HepG2 (cell line): ENCODE data around the gene COPZ2. TPM values are rescaled to one million over a fixed set of nuclear protein-coding genes. Genes with fewer than 3 reads are reported as not detected.
A peak's percentile ranks its signal among the peaks of the same experiment; 100 is the strongest.

Experiments used
- ATAC-seq: fragments of 200-7000 bp; cut with Tn5 transposase; 3 replicates; pipeline ENCODE4 v1.9.1; 2020; ENCODE audit warnings: mild to moderate bottlenecking, moderate library complexity
- BruUV-seq: library from RNA; stranded (reverse); fragments of 400-500 nt; replicated peaks from 2 replicates; lab custom pipeline; 2021; lab: Mats Ljungman, UMichigan
- CTCF ChIA-PET: fragments of 300-600 bp; formaldehyde crosslinking; extraction: SDS; loops from one replicate; lab custom pipeline; 2021; ENCODE audit warnings: low total read pairs, inconsistent platforms, low intra/inter-chr PET ratio; lab: Yijun Ruan, JAX
- POLR2A ChIA-PET: fragments of 350-600 bp; sonication (Branson Sonifier 250); formaldehyde crosslinking; loops from one replicate; lab custom pipeline; 2020; ENCODE audit warnings: antibody characterized with exemption, inconsistent platforms; lab: Yijun Ruan, JAX
- DNase-seq: peaks from one replicate; pipeline ENCODE4 v3.0.0-alpha.2; 2015; ENCODE audit warnings: low spot score
- FAIRE-seq: peaks from 3 replicates; lab custom pipeline; 2011; peaks lifted over from hg19 to GRCh38; lab: Jason Lieb, UNC
- H2AFZ ChIP-seq: one replicate; pipeline ENCODE4 v1.6.1; 2011; ENCODE audit warnings: low read length, inconsistent platforms
- H3K27ac ChIP-seq: fragments of 300-600 bp; 3 replicates; pipeline ENCODE4 v1.8.0; 2011; ENCODE audit warnings: mixed run types, mild to moderate bottlenecking, mixed read lengths, low read length, inconsistent platforms; ENCODE audit not compliant: insufficient read depth; ENCODE audit errors: extremely low read length
- H3K27me3 ChIP-seq, 2 experiments: fragments of 200-600 bp in 1 of 2; 2 replicates in 1 of 2; 3 replicates in 1 of 2; pipeline versions ENCODE4 v1.6.0 to v1.8.0; 2011; ENCODE audit warnings: low read length in 2 of 2, mild to moderate bottlenecking in 2 of 2, moderate library complexity in 2 of 2, inconsistent platforms in 1 of 2; ENCODE audit not compliant: insufficient read depth in 2 of 2, control insufficient read depth in 1 of 2
- H3K36me3 ChIP-seq, 2 experiments: fragments of 200-600 bp in 1 of 2; replicated peaks in 1 of 2; 2 replicates in 1 of 2; 3 replicates in 1 of 2; pipeline versions ENCODE4 v1.5.1 to v1.8.0; 2011; ENCODE audit warnings: low read length in 2 of 2, inconsistent platforms in 1 of 2; ENCODE audit not compliant: insufficient read depth in 2 of 2, control insufficient read depth in 1 of 2
- H3K4me1 ChIP-seq: 2 replicates; pipeline ENCODE4 v1.5.1; 2012; ENCODE audit warnings: low read length, inconsistent platforms; ENCODE audit not compliant: insufficient read depth
- H3K4me2 ChIP-seq: 2 replicates; pipeline ENCODE4 v1.6.0; 2011; ENCODE audit warnings: low read depth, low read length, inconsistent platforms
- H3K4me3 ChIP-seq, 3 experiments: fragments of 200-600 bp in 1 of 3; sonication (generic), shearing (Covaris generic) in 1 of 3; replicated peaks in 1 of 3; 2 replicates each; pipeline ENCODE4 v1.5.1; 2011 to 2016; ENCODE audit warnings: low read length in 3 of 3, inconsistent platforms in 2 of 3, low read depth in 2 of 3, mild to moderate bottlenecking in 2 of 3, control low read depth in 1 of 3, mixed read lengths in 1 of 3; ENCODE audit not compliant: insufficient read depth in 1 of 3
- H3K79me2 ChIP-seq: one replicate; pipeline ENCODE4 v1.6.1; 2011; ENCODE audit warnings: low read length, inconsistent platforms; ENCODE audit not compliant: insufficient read depth
- H3K9ac ChIP-seq: 2 replicates; pipeline ENCODE4 v1.6.0; 2011; ENCODE audit warnings: mild to moderate bottlenecking, low read depth, low read length, inconsistent platforms; ENCODE audit not compliant: insufficient read depth
- H3K9me3 ChIP-seq: 2 replicates; pipeline ENCODE4 v1.5.1; 2012; ENCODE audit warnings: mild to moderate bottlenecking, low read length
- H4K20me1 ChIP-seq: 2 replicates; pipeline ENCODE4 v1.6.0; 2011; ENCODE audit warnings: inconsistent platforms, mild to moderate bottlenecking, low read length, moderate library complexity; ENCODE audit not compliant: insufficient read depth
- CBFB ChIP-seq: sonication (generic); formaldehyde crosslinking; IDR thresholded peaks from 2 replicates; pipeline ENCODE4 v1.4.0; 2020; ENCODE audit warnings: missing genetic modification reagents
- EHMT2 ChIP-seq: fragments of 200-600 bp; sonication (generic); IDR thresholded peaks from 2 replicates; pipeline ENCODE4 v1.7.0; 2017; ENCODE audit warnings: antibody characterized with exemption, low read depth, low read length, borderline replicate concordance
- RAD51 ChIP-seq: fragments of 450-650 bp; IDR thresholded peaks from 2 replicates; pipeline ENCODE4 v1.6.1; 2016; ENCODE audit warnings: borderline replicate concordance
- RARA ChIP-seq: IDR thresholded peaks from 2 replicates; pipeline ENCODE4 v1.6.1; 2016; ENCODE audit warnings: missing genetic modification reagents, missing compliant biosample characterization
- SP1 ChIP-seq, 2 experiments: fragments of 450-650 bp in 1 of 2; sonication (generic) in 1 of 2; formaldehyde crosslinking in 1 of 2; IDR thresholded peaks; 2 replicates each; pipeline versions ENCODE4 v1.4.0 to v1.6.1; 2016 to 2020; ENCODE audit warnings: missing genetic modification reagents in 1 of 2
- ZBTB8A ChIP-seq: sonication (generic); formaldehyde crosslinking; IDR thresholded peaks from 2 replicates; pipeline ENCODE4 v1.4.0; 2020; ENCODE audit warnings: mild to moderate bottlenecking, low read depth, missing genetic modification reagents, borderline replicate concordance
- ZNF282 ChIP-seq: fragments of 450-650 bp; IDR thresholded peaks from 2 replicates; pipeline ENCODE4 v1.6.1; 2018; ENCODE audit not compliant: partially characterized antibody
- ZNF33A ChIP-seq: sonication (generic); formaldehyde crosslinking; IDR thresholded peaks from 2 replicates; pipeline ENCODE4 v1.5.1; 2020; ENCODE audit warnings: missing genetic modification reagents, mild to moderate bottlenecking, moderate library complexity, borderline replicate concordance
- ZNF484 ChIP-seq: sonication (generic); formaldehyde crosslinking; IDR thresholded peaks from 2 replicates; pipeline ENCODE4 v1.5.1; 2020; ENCODE audit warnings: mild to moderate bottlenecking, low read depth, missing genetic modification reagents, borderline replicate concordance
- ZNF562 ChIP-seq: sonication (generic); formaldehyde crosslinking; IDR thresholded peaks from 2 replicates; pipeline ENCODE4 v1.8.0; 2022; ENCODE audit warnings: missing genetic modification reagents, borderline replicate concordance
- ZNF766 ChIP-seq: sonication (generic); formaldehyde crosslinking; IDR thresholded peaks from 2 replicates; pipeline ENCODE4 v1.5.0; 2020; ENCODE audit warnings: missing genetic modification reagents, borderline replicate concordance
- ZNF768 ChIP-seq: sonication (generic); formaldehyde crosslinking; IDR thresholded peaks from 2 replicates; pipeline ENCODE4 v1.4.0; 2020; ENCODE audit warnings: missing genetic modification reagents
- WGBS: methylation state at CpG from one replicate; pipeline ENCODE4 v1.1.6; 2017; ENCODE audit warnings: low lambda C conversion rate; 5-methylcytosine and 5-hydroxymethylcytosine counted together
- in situ Hi-C: cut with HindIII; loops from 2 replicates; pipeline ENCODE4 v1.10.0; 2017; ENCODE audit warnings: low pct_unique_long_range_greater_than_20kb; ENCODE audit not compliant: extremely low pct_ligation_motif_present
- intact Hi-C: fragments of 100-400 bp; cut with micrococcal nuclease; formaldehyde crosslinking; loops from one replicate; pipeline ENCODE4 v1.10.0; 2022; ENCODE audit not compliant: unreplicated experiment
- polyA plus RNA-seq, 8 experiments: library from polyadenylated mRNA; depleted of rRNA in 3 of 8; stranded (reverse) in 7 of 8; unstranded in 1 of 8; fragments of >200 nt; fragmentation: Illumina TruSeq in 4 of 8; extraction: Trizol in 4 of 8; gene quantifications; 2 replicates each; pipeline versions ENCODE4 v1.2.1 to v1.2.3, GENCODE V29; 2011 to 2016; ENCODE audit warnings: low read depth in 4 of 8, missing spikeins in 1 of 8, mixed read lengths in 1 of 8; ENCODE audit not compliant: insufficient read depth in 1 of 8
- total RNA-seq, 5 experiments: library from RNA; depleted of rRNA; stranded (reverse); fragments of >200 nt; fragmentation: Illumina TruSeq; extraction: Trizol; gene quantifications; 2 replicates each; pipeline ENCODE4 v1.2.3, GENCODE V29; 2016; ENCODE audit warnings: low read depth in 1 of 5
- TF ChIP-seq, protein P1 (sequence below): sonication (generic); formaldehyde crosslinking; IDR thresholded peaks from 2 replicates; pipeline ENCODE4 v1.4.0; 2020; ENCODE audit warnings: missing genetic modification reagents
- TF ChIP-seq, protein P2 (sequence below): sonication (generic); formaldehyde crosslinking; IDR thresholded peaks from 2 replicates; pipeline ENCODE4 v1.9.0; 2022; ENCODE audit warnings: low read depth, missing genetic modification reagents
- TF ChIP-seq, protein P3 (sequence below), 2 experiments: sonication (generic) in 1 of 2; formaldehyde crosslinking in 1 of 2; IDR thresholded peaks; 2 replicates each; pipeline versions ENCODE4 v1.4.0 to v1.6.1; 2018 to 2020; ENCODE audit warnings: missing genetic modification reagents in 2 of 2, borderline replicate concordance in 1 of 2, low read depth in 1 of 2, mild to moderate bottlenecking in 1 of 2, missing biosample characterization in 1 of 2
- TF ChIP-seq, protein P4 (sequence below): sonication (generic); formaldehyde crosslinking; IDR thresholded peaks from 2 replicates; pipeline ENCODE4 v1.4.0; 2020; ENCODE audit warnings: mild to moderate bottlenecking, missing genetic modification reagents

COPZ2 gene
- total and polyA plus RNA-seq, 2 of the 13 experiments (the other 11 are each of a cell fraction or from before 2014, with no cell fraction given), result 0.61 to 1.5 TPM

DNA sequence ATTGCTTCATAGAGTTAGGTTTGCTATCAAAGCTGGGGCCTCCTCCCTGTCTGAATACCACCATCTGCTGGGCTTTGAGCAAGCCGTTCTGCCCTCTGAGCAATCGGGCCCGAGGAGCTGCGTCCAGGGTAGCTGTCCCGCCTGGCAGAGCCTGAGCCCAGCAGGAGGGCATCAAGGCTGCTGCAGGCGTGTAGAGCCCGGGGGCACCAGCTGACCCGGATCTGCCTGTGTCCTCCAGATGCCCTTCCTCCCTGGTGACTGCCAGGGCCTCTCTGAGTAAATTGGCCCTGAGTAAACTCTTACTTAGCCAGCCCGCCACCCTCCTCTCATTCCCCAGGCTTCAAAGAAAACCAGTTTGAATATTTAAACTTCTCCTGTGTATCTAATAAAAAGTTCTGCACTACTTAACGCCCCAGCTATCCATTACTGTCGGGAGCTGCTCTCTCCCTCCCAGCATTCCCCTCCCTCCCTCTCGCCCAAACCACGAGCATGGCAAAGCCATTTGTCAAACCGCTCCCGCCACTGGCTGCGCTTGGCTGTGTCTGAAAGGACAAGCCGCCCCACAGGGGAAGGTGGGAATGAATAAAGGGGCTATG lies 50.3 kb downstream of the COPZ2 start:
- Histone ChIP-seq H4K20me1 (no peaks in the 10 kb centered on the region), H3K9me3 (no peaks in the 10 kb centered on the region), H3K27ac (no peak overlapping the region), H3K9ac (no peak overlapping the region), H3K27me3 (peaks cover 0 to 14% of the 10 kb centered on the region in 2 experiments; a peak in 2 of 5 replicates), H3K4me3 (no peak overlapping the region), H2AFZ (no peak overlapping the region), H3K36me3 (peaks cover 1 to 13% of the 10 kb centered on the region in 2 experiments; a peak in 3 of 5 replicates), H3K4me1 (peaks cover 31% of the 10 kb centered on the region), H3K79me2 (no peaks in the 10 kb centered on the region), H3K4me2 (no peak overlapping the region; the same call in 1 of the 2 replicates)
- CTCF ChIA-PET, result interaction anchor here (1.3 kb wide), 1 partner anchor 9 kb away, joined by 4 read pairs; no protein-coding TSS in a partner anchor
- no TSS peak for BruUV-seq
- no peak for DNase-seq
- in situ Hi-C loops, result no loop called here
- peak; percentile 24 for ATAC-seq
- POLR2A ChIA-PET, result interaction anchor here (0.7 kb wide), 1 partner anchor 17 kb away, joined by 5 read pairs; the partner anchor contains the start of gene CDK5RAP3
- intact Hi-C loops, result no loop called here
- no peak for FAIRE-seq
- WGBS, result 44% methylated on average over 17 of the region's 17 CpGs
- TF ChIP-seq ZNF33A (CRISPR knock-in tag) (no peak), CBFB (CRISPR knock-in tag) (no peak), ZNF484 (no peak), ZNF768 (CRISPR knock-in tag) (0 out of 2 replicates have a peak, but pooled peaks have one; percentile 20), ZNF282 (no peak), ZBTB8A (no peak), EHMT2 (no peak), SP1 (IDR thresholded peaks at IDR 0.05) (no peak), SP1 (CRISPR knock-in tag; IDR thresholded peaks at IDR 0.05) (no peak), ZNF562 (CRISPR knock-in tag) (no peak), ZNF766 (no peak), RARA (CRISPR knock-in tag) (peak; percentile 42; the same call in 1 of the 2 replicates), RAD51 (no peak)
- TF ChIP-seq, protein P1, sequence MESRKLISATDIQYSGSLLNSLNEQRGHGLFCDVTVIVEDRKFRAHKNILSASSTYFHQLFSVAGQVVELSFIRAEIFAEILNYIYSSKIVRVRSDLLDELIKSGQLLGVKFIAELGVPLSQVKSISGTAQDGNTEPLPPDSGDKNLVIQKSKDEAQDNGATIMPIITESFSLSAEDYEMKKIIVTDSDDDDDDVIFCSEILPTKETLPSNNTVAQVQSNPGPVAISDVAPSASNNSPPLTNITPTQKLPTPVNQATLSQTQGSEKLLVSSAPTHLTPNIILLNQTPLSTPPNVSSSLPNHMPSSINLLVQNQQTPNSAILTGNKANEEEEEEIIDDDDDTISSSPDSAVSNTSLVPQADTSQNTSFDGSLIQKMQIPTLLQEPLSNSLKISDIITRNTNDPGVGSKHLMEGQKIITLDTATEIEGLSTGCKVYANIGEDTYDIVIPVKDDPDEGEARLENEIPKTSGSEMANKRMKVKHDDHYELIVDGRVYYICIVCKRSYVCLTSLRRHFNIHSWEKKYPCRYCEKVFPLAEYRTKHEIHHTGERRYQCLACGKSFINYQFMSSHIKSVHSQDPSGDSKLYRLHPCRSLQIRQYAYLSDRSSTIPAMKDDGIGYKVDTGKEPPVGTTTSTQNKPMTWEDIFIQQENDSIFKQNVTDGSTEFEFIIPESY, result 0 out of 2 replicates have a peak, but pooled peaks have one; percentile 27
- TF ChIP-seq, protein P2, sequence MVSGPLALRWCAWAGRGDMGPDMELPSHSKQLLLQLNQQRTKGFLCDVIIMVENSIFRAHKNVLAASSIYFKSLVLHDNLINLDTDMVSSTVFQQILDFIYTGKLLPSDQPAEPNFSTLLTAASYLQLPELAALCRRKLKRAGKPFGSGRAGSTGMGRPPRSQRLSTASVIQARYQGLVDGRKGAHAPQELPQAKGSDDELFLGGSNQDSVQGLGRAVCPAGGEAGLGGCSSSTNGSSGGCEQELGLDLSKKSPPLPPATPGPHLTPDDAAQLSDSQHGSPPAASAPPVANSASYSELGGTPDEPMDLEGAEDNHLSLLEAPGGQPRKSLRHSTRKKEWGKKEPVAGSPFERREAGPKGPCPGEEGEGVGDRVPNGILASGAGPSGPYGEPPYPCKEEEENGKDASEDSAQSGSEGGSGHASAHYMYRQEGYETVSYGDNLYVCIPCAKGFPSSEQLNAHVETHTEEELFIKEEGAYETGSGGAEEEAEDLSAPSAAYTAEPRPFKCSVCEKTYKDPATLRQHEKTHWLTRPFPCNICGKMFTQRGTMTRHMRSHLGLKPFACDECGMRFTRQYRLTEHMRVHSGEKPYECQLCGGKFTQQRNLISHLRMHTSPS (CRISPR knock-in tag), result peak; percentile 73; the same call in 1 of the 2 replicates
- TF ChIP-seq, protein P3, sequence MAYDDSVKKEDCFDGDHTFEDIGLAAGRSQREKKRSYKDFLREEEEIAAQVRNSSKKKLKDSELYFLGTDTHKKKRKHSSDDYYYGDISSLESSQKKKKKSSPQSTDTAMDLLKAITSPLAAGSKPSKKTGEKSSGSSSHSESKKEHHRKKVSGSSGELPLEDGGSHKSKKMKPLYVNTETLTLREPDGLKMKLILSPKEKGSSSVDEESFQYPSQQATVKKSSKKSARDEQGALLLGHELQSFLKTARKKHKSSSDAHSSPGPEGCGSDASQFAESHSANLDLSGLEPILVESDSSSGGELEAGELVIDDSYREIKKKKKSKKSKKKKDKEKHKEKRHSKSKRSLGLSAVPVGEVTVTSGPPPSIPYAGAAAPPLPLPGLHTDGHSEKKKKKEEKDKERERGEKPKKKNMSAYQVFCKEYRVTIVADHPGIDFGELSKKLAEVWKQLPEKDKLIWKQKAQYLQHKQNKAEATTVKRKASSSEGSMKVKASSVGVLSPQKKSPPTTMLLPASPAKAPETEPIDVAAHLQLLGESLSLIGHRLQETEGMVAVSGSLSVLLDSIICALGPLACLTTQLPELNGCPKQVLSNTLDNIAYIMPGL (CRISPR knock-in tag; IDR thresholded peaks at IDR 0.05; ENCODE audit: borderline replicate concordance in 1 of 2, low read depth in 1 of 2), result no peak
- TF ChIP-seq, protein P4, sequence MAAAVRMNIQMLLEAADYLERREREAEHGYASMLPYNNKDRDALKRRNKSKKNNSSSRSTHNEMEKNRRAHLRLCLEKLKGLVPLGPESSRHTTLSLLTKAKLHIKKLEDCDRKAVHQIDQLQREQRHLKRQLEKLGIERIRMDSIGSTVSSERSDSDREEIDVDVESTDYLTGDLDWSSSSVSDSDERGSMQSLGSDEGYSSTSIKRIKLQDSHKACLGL (CRISPR knock-in tag), result no peak
